Effector memory CD4-positive, alpha-beta T cell (primary cell): Measurements from ENCODE around the gene EVI2B.

ENCODE experiments used
- DNase-seq, 3 donors: peaks; one replicate each; pipeline ENCODE4 v3.0.0-alpha.2; 2020
- H3K27ac ChIP-seq: 2 replicates; pipeline ENCODE4 v1.7.0; 2013; ENCODE audit warnings: mild to moderate bottlenecking, low read length, moderate library complexity; ENCODE audit not compliant: insufficient read depth, poor library complexity, severe bottlenecking
- H3K27me3 ChIP-seq: replicated peaks from 2 replicates; pipeline ENCODE4 v1.7.0; 2013; ENCODE audit warnings: mild to moderate bottlenecking, low read length; ENCODE audit not compliant: insufficient read depth, control insufficient read depth, poor library complexity, severe bottlenecking
- H3K36me3 ChIP-seq: 2 replicates; pipeline ENCODE4 v1.7.0; 2013; ENCODE audit warnings: mild to moderate bottlenecking, low read length, moderate library complexity; ENCODE audit not compliant: control insufficient read depth, insufficient read depth
- H3K4me1 ChIP-seq: 2 replicates; pipeline ENCODE4 v1.7.0; 2013; ENCODE audit warnings: low read length, mild to moderate bottlenecking; ENCODE audit not compliant: control insufficient read depth, insufficient read depth, poor library complexity, severe bottlenecking
- H3K4me3 ChIP-seq: 2 replicates; pipeline ENCODE4 v1.7.0; 2013; ENCODE audit warnings: low read length, low read depth, mild to moderate bottlenecking; ENCODE audit not compliant: insufficient read depth, poor library complexity, severe bottlenecking
- H3K9me3 ChIP-seq: 2 replicates; pipeline ENCODE4 v1.7.0; 2013; ENCODE audit warnings: mild to moderate bottlenecking, low read length, moderate library complexity; ENCODE audit not compliant: control insufficient read depth

Gene EVI2B

DNA sequence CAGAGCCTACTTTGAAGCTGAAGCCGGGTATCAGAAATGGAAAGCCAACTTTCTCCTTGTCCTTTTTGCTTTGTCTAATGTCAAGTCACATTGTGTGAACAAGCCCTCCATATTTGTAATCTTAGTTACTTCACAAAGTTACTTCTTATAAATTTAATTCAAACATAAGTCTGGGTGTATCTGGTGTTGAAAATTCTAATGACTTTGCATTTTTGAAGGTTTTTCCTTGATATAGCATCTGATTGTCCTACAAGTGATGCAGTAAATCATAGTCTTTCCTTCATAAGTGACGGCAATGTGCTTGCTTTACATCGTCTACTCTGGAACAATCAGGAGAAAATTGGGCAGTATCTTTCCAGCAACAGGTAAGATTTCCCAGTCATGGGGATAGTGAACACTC, 53.7 kb downstream of the EVI2B start:
- no peaks in the 10 kb centered on the region for H3K4me1 ChIP-seq
- H3K36me3 ChIP-seq: no peaks in the 10 kb centered on the region
- H3K4me3 ChIP-seq: no peak overlapping the region
- DNase-seq: no peak
- no peak overlapping the region for H3K27ac ChIP-seq
- H3K9me3 ChIP-seq: no peaks in the 10 kb centered on the region
- H3K27me3 ChIP-seq: no peaks in the 10 kb centered on the region

DNA sequence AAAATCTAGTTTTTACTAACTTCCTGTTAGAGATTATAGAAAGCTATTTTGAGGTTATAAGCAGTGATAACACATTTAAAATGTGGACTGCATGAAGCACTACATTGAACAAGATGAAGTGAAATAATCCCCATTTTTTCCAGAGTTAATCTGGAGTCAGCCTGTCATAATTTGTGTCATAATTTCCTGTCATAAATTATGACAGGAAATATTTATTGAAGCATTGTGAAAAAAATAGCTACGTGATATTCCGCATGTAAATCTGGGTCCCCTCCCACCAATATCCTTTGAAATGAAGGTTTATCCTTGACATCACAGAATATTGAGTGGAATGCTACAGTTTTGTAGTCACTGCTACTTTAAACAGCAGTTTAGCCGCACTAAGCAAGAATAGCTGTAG, 56.9 kb downstream of the EVI2B start:
- Histone ChIP-seq H3K36me3 (no peaks in the 10 kb centered on the region), H3K27me3 (no peaks in the 10 kb centered on the region), H3K4me3 (no peak overlapping the region), H3K4me1 (no peaks in the 10 kb centered on the region), H3K9me3 (no peaks in the 10 kb centered on the region), H3K27ac (no peak overlapping the region)
- DNase-seq: no peak

DNA sequence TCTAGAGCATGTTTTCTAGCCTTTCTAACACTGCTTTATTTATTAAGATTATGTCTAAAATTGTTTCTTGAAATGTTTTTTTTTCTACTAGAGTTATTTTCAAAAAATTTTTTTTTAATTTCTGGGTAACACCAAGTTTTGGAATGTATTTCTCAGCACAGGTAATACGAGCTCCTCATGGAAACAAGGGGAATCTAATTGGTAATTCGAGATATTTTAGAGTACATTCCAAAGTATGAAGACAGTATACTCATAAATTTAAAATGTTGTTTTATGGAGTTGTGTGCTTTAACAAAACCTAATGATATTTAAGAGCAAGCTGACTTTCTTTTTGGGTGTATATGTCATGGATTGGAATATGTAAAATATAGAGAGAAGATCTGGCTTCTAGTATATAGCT, 59.2 kb downstream of the EVI2B start:
- no peak overlapping the region for H3K27ac ChIP-seq
- DNase-seq: no peak
- H3K36me3 ChIP-seq: no peaks in the 10 kb centered on the region
- H3K4me1 ChIP-seq: no peaks in the 10 kb centered on the region
- no peaks in the 10 kb centered on the region for H3K27me3 ChIP-seq
- no peak overlapping the region for H3K4me3 ChIP-seq
- no peaks in the 10 kb centered on the region for H3K9me3 ChIP-seq
